Peyer's patch (tissue), 4 donors: ENCODE results near the gene DUS3L. TPM values are rescaled to one million over a fixed set of nuclear protein-coding genes. Genes with fewer than 3 reads are reported as not detected.

ENCODE experiments used
- DNase-seq, 3 donors: peaks; one replicate each; pipeline ENCODE4 v3.0.0-alpha.2; 2017 to 2019
- H3K27ac ChIP-seq, 4 donors: fragments of 200-600 bp; sonication (generic); one replicate each; pipeline ENCODE4 v1.5.1; 2016 to 2019
- H3K27me3 ChIP-seq, 2 donors: fragments of 200-600 bp; sonication (generic); one replicate each; pipeline ENCODE4 v1.5.1; 2019
- H3K36me3 ChIP-seq, 3 donors: fragments of 200-600 bp; sonication (generic); one replicate each; pipeline ENCODE4 v1.5.1; 2016 to 2019
- H3K4me1 ChIP-seq, 4 donors: fragments of 200-600 bp; sonication (generic); one replicate each; pipeline ENCODE4 v1.5.1; 2016 to 2019
- H3K4me3 ChIP-seq, 4 donors: fragments of 200-600 bp; sonication (generic); 1 replicate in 3 of 4; 2 replicates in 1 of 4; pipeline ENCODE4 v1.5.1; 2016 to 2019; ENCODE audit warnings: mild to moderate bottlenecking in 1 of 4
- H3K9me3 ChIP-seq, 4 donors: fragments of 200-600 bp; sonication (generic); one replicate each; pipeline ENCODE4 v1.5.1; 2016 to 2019; ENCODE audit warnings: mild to moderate bottlenecking in 1 of 4
- CTCF ChIP-seq, 6 experiments: fragments of 450-650 bp in 4 of 6; fragments of 200-600 bp in 2 of 6; sonication (generic) in 1 of 6; IDR thresholded peaks; one replicate each; pipeline ENCODE4 v1.5.1; 2017 to 2019; ENCODE audit warnings: antibody characterized with exemption in 6 of 6, mild to moderate bottlenecking in 3 of 6, moderate library complexity in 1 of 6
- POLR2A ChIP-seq, 2 donors: fragments of 450-650 bp; IDR thresholded peaks; one replicate each; pipeline ENCODE4 v1.5.1; 2017; ENCODE audit warnings: antibody characterized with exemption in 2 of 2, mild to moderate bottlenecking in 2 of 2, moderate library complexity in 2 of 2
- total RNA-seq, 4 donors: library from RNA; depleted of rRNA; stranded (reverse); fragments of >200 nt; gene quantifications; one replicate each; pipeline ENCODE4 v1.1.0, GENCODE V29; 2016

The DUS3L gene
- total RNA-seq, 4 donors from 2014 or later = 31.5 to 91.6 (median 71.2) TPM

GRCh38 chr19:5824751-5825150 is 33.8 kb upstream of the DUS3L start:
- TF ChIP-seq POLR2A (IDR thresholded peaks at IDR 0.05) (no peak), CTCF (IDR thresholded peaks at IDR 0.05) (no peak)
- H3K36me3 ChIP-seq = peaks cover 0 to 19% (median 0%) of the 10 kb centered on the region in 3 donors
- H3K27me3 ChIP-seq = no peaks in the 10 kb centered on the region
- H3K27ac ChIP-seq = no peak overlapping the region
- no peak overlapping the region for H3K4me3 ChIP-seq
- no peak for DNase-seq
- H3K9me3 ChIP-seq = no peaks in the 10 kb centered on the region
- peaks cover 0 to 29% (median 9%) of the 10 kb centered on the region in 4 donors for H3K4me1 ChIP-seq

- DNase-seq = no peak
- Histone ChIP-seq H3K4me3 (no peak overlapping the region), H3K4me1 (peaks cover 0 to 19% (median 5%) of the 10 kb centered on the region in 4 donors), H3K27ac (no peak overlapping the region), H3K27me3 (no peaks in the 10 kb centered on the region), H3K9me3 (no peaks in the 10 kb centered on the region), H3K36me3 (peaks cover 0 to 10% (median 0%) of the 10 kb centered on the region in 3 donors)
- TF ChIP-seq POLR2A (IDR thresholded peaks at IDR 0.05) = no peak
- TF ChIP-seq CTCF (IDR thresholded peaks at IDR 0.05) = peak in 3 of 6 experiments; percentile 19 to 30 (median 28)
Observed at GRCh38 chr19:5823579-5824281, 32.8 kb upstream of the DUS3L start.

GRCh38 chr19:5822181-5822844 is 31.4 kb upstream of the DUS3L start:
- H3K9me3 ChIP-seq = no peaks in the 10 kb centered on the region
- H3K4me1 ChIP-seq = peaks cover 0 to 10% (median 0%) of the 10 kb centered on the region in 4 donors
- no peak overlapping the region for H3K4me3 ChIP-seq
- TF ChIP-seq POLR2A (IDR thresholded peaks at IDR 0.05) (no peak), CTCF (IDR thresholded peaks at IDR 0.05) (no peak)
- H3K36me3 ChIP-seq = peaks cover 0 to 10% (median 0%) of the 10 kb centered on the region in 3 donors
- H3K27ac ChIP-seq = no peak overlapping the region
- no peaks in the 10 kb centered on the region for H3K27me3 ChIP-seq
- no peak for DNase-seq

GRCh38 chr19:5821521-5822180 is 30.7 kb upstream of the DUS3L start:
- H3K27me3 ChIP-seq = no peaks in the 10 kb centered on the region
- TF ChIP-seq CTCF (IDR thresholded peaks at IDR 0.05) (no peak), POLR2A (IDR thresholded peaks at IDR 0.05) (no peak)
- no peak overlapping the region for H3K27ac ChIP-seq
- peaks cover 0 to 4% (median 0%) of the 10 kb centered on the region in 4 donors for H3K4me1 ChIP-seq
- H3K36me3 ChIP-seq = peaks cover 0 to 10% (median 0%) of the 10 kb centered on the region in 3 donors
- H3K4me3 ChIP-seq = no peak overlapping the region
- no peaks in the 10 kb centered on the region for H3K9me3 ChIP-seq
- no peak for DNase-seq

GRCh38 chr19:5820785-5821184 is 29.8 kb upstream of the DUS3L start:
- no peak for TF ChIP-seq CTCF (IDR thresholded peaks at IDR 0.05)
- no peak for TF ChIP-seq POLR2A (IDR thresholded peaks at IDR 0.05)
- H3K36me3 ChIP-seq = peaks cover 0 to 10% (median 0%) of the 10 kb centered on the region in 3 donors
- no peaks in the 10 kb centered on the region for H3K27me3 ChIP-seq
- no peak for DNase-seq
- no peak overlapping the region for H3K4me3 ChIP-seq
- H3K9me3 ChIP-seq = no peaks in the 10 kb centered on the region
- H3K27ac ChIP-seq = no peak overlapping the region
- no peaks in the 10 kb centered on the region for H3K4me1 ChIP-seq
